ENCODE data around the gene TBXAS1.

DNA sequence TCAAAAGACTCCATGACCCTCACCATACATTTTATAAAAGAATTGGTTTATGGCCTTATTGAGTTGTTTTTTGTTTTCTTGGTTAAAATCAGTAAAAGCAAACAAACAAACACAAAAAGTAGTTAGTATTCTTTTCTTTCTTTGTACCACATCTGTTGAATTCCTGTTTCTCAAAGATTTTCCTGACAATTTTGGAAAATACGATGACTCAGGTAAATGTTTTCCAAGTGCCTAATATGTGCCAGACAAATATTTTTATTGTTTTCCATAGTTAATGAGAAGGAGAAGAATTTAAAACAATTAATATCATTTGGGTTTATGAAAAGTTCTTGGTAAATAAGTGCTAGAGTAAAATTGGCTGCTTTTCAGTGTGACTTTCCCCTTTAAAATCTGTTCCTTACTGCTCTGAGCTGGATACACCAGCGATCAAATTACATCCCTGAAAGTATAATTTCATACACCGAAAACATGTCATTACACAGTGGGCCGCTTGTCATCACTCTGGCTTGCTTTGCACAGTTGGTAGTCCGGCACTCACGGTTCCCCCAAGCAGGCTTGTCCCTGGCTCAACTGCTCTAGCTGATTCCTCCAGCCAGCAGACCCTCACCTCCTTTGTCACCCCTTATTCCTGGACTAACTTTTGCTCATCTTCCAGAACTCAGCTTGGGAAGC, 80.5 kb downstream of the TBXAS1 start:
- TF ChIP-seq CTCF (conservative IDR thresholded peaks at IDR 0.05; ENCODE audit: low read depth in 2 of 2) (no peak), POLR2AphosphoS5 (IDR thresholded peaks at IDR 0.05; ENCODE audit: low read depth) (no peak), STAT1 (IDR thresholded peaks at IDR 0.05; ENCODE audit: unreplicated experiment) (no peak), EZH2 (IDR thresholded peaks at IDR 0.05; ENCODE audit: low read depth, unreplicated experiment) (no peak)
- TF ChIP-seq, protein P1, sequence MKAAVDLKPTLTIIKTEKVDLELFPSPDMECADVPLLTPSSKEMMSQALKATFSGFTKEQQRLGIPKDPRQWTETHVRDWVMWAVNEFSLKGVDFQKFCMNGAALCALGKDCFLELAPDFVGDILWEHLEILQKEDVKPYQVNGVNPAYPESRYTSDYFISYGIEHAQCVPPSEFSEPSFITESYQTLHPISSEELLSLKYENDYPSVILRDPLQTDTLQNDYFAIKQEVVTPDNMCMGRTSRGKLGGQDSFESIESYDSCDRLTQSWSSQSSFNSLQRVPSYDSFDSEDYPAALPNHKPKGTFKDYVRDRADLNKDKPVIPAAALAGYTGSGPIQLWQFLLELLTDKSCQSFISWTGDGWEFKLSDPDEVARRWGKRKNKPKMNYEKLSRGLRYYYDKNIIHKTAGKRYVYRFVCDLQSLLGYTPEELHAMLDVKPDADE (IDR thresholded peaks at IDR 0.05), result no peak
